ENCODE results near the gene SLC25A29.

The SLC25A29 gene

GRCh38 chr14:100279133-100279532 lies 27.1 kb downstream of the SLC25A29 start:
- no peak for DNase-seq

GRCh38 chr14:100278702-100279101 lies 27.5 kb downstream of the SLC25A29 start:
- DNase-seq, result no peak

GRCh38 chr14:100275214-100275613 lies 31.0 kb downstream of the SLC25A29 start:
- peak in 1 of 5 donors; percentile 58 for DNase-seq

- DNase-seq, result no peak
Observed at GRCh38 chr14:100274250-100274649, 32.0 kb downstream of the SLC25A29 start.

GRCh38 chr14:100271247-100271939 lies 34.9 kb downstream of the SLC25A29 start:
- peak in 1 of 5 donors; percentile 31 for DNase-seq

- no peak for DNase-seq
Observed at GRCh38 chr14:100268591-100269207, 37.5 kb downstream of the SLC25A29 start.

- no peak for DNase-seq
Observed at GRCh38 chr14:100267990-100268389, 38.3 kb downstream of the SLC25A29 start.

- no peak for DNase-seq
Observed at GRCh38 chr14:100263141-100263540, 43.1 kb downstream of the SLC25A29 start.

GRCh38 chr14:100262545-100262944 lies 43.7 kb downstream of the SLC25A29 start:
- no peak for DNase-seq

GRCh38 chr14:100261621-100262020 lies 44.6 kb downstream of the SLC25A29 start:
- DNase-seq, result peak in 1 of 5 donors; percentile 79

GRCh38 chr14:100256339-100256895 lies 49.8 kb downstream of the SLC25A29 start:
- DNase-seq, result no peak

- no peak for DNase-seq
Observed at GRCh38 chr14:100252684-100253083, 53.6 kb downstream of the SLC25A29 start.

- DNase-seq, result no peak
Observed at GRCh38 chr14:100250732-100251465, 55.3 kb downstream of the SLC25A29 start.

- peak in 1 of 5 donors; percentile 17 for DNase-seq
Observed at GRCh38 chr14:100246809-100247428, 59.3 kb downstream of the SLC25A29 start.

GRCh38 chr14:100243020-100243419 lies 63.2 kb downstream of the SLC25A29 start:
- DNase-seq, result no peak

- DNase-seq, result no peak
Observed at GRCh38 chr14:100241279-100241678, 65.0 kb downstream of the SLC25A29 start.

All from T-helper 1 cell (primary cell).